ENCODE data around the gene CIB4. TPM values are rescaled to one million over a fixed set of nuclear protein-coding genes. Genes with fewer than 3 reads are reported as not detected.

Gene CIB4
- total and polyA plus RNA-seq, 9 of the 15 experiments (the other 6 are each of a cell fraction or from before 2014, with no cell fraction given), result not detected

DNA sequence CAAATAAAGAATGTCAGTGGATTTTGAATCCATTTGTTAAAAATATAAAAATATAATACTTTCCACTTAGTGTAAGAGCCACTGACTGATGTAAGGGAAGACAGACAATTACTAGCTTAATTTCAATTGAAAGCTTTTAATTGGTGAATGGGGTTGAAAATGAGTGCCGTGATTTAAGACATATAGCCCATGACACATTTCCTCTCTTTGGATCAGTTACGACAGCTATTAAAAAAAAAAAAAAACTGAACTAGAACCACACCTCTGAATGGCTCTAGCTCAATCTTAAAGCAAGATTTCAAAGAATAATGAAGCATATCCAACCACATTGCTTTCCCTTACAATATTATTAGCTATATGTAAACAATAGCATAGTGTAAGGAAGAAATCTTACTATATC, 44.0 kb downstream of the CIB4 start:
- FAIRE-seq, result no peak
- no peak overlapping the region for H3K9ac ChIP-seq (ENCODE audit: insufficient read depth in 1 of 2, low read depth in 2 of 2, low read length in 2 of 2)
- in situ Hi-C loops (cut with MboI), result no loop called here

More for the DNA sequence above, 44.0 kb downstream of the CIB4 start:
- Histone ChIP-seq H3K27ac (ENCODE audit: extremely low read depth, low read depth, low read length) (no peak overlapping the region), H3K4me1 (replicated peaks in 1 of 2; ENCODE audit: control insufficient read depth in 2 of 2, insufficient read depth in 2 of 2, low read length in 2 of 2) (no peaks in the 10 kb centered on the region), H3K4me3 (no peak overlapping the region), H3K36me3 (ENCODE audit: control insufficient read depth, insufficient read depth, low read length) (no peaks in the 10 kb centered on the region), H3K4me2 (ENCODE audit: insufficient read depth, low read length) (no peak overlapping the region), H3K9me1 (ENCODE audit: control insufficient read depth, insufficient read depth, low read length) (no peaks in the 10 kb centered on the region), H4K20me1 (replicated peaks; ENCODE audit: control insufficient read depth, insufficient read depth, low read length) (no peaks in the 10 kb centered on the region), H3K27me3 (ENCODE audit: control insufficient read depth in 2 of 2, insufficient read depth in 2 of 2, low read length in 2 of 2) (peaks cover 19 to 26% of the 10 kb centered on the region in 2 experiments; a peak in 4 of 5 replicates), H2AFZ (ENCODE audit: low read depth, low read length) (no peak overlapping the region), H3K79me2 (ENCODE audit: control insufficient read depth, insufficient read depth, low read length) (no peaks in the 10 kb centered on the region), H3K9me3 (replicated peaks; ENCODE audit: control insufficient read depth, insufficient read depth, low read depth, low read length) (no peaks in the 10 kb centered on the region)
- ATAC-seq, result no peak
- DNase-seq (ENCODE audit: extremely low read depth in 1 of 4, low spot score in 3 of 4), result no peak
- ChIA-PET CTCF (ENCODE audit: low intra/inter-chr PET ratio) (no interaction called here), POLR2A (interaction anchor here (0.7 to 1.2 kb wide), 4 partner anchors 12 to 66 kb away, joined by 3 to 4 read pairs (median 4); no protein-coding TSS in a partner anchor)
- intact Hi-C loops (cut with micrococcal nuclease), result no loop called here
- TF ChIP-seq SETDB1 (IDR thresholded peaks at IDR 0.05; ENCODE audit: low read length) (no peak), C11orf30 (IDR thresholded peaks at IDR 0.05; ENCODE audit: low read depth) (no peak), ZC3H8 (IDR thresholded peaks at IDR 0.05) (no peak)
- TF ChIP-seq, protein P1, sequence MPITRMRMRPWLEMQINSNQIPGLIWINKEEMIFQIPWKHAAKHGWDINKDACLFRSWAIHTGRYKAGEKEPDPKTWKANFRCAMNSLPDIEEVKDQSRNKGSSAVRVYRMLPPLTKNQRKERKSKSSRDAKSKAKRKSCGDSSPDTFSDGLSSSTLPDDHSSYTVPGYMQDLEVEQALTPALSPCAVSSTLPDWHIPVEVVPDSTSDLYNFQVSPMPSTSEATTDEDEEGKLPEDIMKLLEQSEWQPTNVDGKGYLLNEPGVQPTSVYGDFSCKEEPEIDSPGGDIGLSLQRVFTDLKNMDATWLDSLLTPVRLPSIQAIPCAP (CRISPR knock-in tag; IDR thresholded peaks at IDR 0.05; ENCODE audit: borderline replicate concordance), result no peak
- TF ChIP-seq, protein P2, sequence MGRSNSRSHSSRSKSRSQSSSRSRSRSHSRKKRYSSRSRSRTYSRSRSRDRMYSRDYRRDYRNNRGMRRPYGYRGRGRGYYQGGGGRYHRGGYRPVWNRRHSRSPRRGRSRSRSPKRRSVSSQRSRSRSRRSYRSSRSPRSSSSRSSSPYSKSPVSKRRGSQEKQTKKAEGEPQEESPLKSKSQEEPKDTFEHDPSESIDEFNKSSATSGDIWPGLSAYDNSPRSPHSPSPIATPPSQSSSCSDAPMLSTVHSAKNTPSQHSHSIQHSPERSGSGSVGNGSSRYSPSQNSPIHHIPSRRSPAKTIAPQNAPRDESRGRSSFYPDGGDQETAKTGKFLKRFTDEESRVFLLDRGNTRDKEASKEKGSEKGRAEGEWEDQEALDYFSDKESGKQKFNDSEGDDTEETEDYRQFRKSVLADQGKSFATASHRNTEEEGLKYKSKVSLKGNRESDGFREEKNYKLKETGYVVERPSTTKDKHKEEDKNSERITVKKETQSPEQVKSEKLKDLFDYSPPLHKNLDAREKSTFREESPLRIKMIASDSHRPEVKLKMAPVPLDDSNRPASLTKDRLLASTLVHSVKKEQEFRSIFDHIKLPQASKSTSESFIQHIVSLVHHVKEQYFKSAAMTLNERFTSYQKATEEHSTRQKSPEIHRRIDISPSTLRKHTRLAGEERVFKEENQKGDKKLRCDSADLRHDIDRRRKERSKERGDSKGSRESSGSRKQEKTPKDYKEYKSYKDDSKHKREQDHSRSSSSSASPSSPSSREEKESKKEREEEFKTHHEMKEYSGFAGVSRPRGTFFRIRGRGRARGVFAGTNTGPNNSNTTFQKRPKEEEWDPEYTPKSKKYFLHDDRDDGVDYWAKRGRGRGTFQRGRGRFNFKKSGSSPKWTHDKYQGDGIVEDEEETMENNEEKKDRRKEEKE (IDR thresholded peaks at IDR 0.05; ENCODE audit: borderline replicate concordance in 1 of 2, control insufficient read depth in 1 of 2, low read depth in 2 of 2, low read length in 1 of 2), result no peak
- WGBS (ENCODE audit: insufficient coverage, low coverage, missing lambda C conversion rate), result 0% methylated on average over 2 of the region's 2 CpGs
- no TSS peak for BruUV-seq (replicated peaks)
